Pulmonary artery endothelial cell (primary cell): Measurements from ENCODE around the gene COPA. TPM values are rescaled to one million over a fixed set of nuclear protein-coding genes. Genes with fewer than 3 reads are reported as not detected.
"Not testable (repeated sequence)": the region's sequence is repeated elsewhere in the genome, so short reads cannot be mapped to it uniquely, and the experiment has no call there.

Experiments
- DNase-seq: peaks from one replicate; pipeline ENCODE4 v3.0.0-alpha.2; 2011; ENCODE audit warnings: low read depth, low spot score
- total RNA-seq: library from RNA; depleted of rRNA; stranded (reverse); fragments of >200 nt; gene quantifications from 2 replicates; pipeline ENCODE4 v1.2.3, GENCODE V29; 2014

The COPA gene
- total RNA-seq, 1 donor from 2014 or later = 334 TPM

DNA sequence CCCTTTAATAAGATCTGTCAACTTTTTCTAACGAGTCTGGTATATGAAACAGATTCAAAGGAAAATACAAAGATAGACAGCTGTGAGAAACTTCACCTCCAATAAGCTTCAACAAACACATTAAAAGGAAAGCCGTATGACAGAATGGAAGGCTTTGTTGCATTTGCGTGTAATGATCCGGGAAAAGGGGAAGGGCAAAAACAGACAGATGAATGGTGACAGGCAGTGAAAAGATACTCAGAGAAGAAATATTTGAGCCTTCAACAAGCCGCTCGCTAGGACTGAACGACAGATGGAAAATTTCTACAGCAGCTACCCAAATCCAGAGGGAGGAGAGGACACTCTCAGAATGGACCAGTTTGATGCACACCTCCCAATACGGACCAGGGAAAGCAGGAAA, 14.9 kb downstream of the COPA start:
- DNase-seq = no peak

DNA sequence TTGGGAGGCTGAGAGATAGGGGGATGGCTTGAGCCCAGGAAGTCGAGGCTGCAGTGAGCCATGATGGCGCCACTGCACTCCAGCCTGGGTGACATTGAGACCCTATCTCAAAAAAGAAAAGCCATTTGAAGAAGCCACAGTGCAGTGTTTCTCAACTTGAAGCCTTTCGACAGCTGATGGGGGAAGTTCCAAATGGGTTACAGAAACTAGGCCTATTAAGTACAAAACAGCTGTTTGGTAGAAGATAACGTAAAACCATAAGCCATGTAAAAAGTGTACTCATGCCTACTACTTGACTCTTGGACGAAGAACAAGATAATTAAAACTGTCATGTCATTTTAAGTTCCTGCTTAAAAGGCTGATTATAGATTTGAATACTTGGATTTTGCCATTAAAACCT, 16.6 kb downstream of the COPA start:
- no peak for DNase-seq

DNA sequence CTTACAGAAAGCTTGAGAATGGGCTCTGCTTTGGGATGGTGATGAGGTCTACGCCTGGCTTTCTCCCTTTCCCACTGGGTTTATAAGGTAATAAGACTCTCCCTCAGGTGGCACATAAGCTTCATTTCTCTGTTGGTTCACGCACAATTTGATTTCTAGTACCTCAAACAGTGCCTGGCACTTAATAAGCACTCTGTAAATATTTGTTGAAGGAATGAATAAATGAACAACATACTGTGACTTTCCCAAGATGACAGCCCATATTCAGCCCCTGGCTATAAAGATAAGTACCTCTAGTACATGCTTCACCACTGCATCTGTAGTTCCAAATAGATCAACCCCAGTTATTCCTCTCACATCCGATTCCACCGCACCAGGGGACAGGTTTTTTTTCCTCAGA, 17.8 kb downstream of the COPA start:
- no peak for DNase-seq

DNA sequence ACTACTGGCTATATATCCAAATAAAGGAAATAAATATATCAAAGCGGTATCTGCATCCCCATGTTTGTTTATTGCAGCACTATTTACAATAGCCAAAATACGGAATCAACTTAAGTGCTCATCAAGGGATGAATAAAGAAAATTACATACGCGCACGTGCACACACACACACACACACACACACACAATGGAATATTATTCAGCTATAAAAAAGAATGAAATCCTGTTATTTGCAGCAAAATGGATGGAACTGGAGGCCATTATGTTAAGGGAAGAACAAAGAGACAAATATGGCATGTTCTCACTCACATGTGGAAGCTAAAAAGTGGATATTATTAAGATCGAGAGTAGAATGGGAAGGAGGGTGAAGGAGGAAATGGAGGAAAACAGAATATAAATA, 20.2 kb downstream of the COPA start:
- no peak for DNase-seq

- DNase-seq = no peak
Observed at GRCh38 chr1:160315359-160315758, 27.7 kb downstream of the COPA start.

GRCh38 chr1:160309571-160309970, 33.5 kb downstream of the COPA start:
- DNase-seq = no peak

GRCh38 chr1:160309185-160309557, 33.9 kb downstream of the COPA start:
- DNase-seq = no peak

DNA sequence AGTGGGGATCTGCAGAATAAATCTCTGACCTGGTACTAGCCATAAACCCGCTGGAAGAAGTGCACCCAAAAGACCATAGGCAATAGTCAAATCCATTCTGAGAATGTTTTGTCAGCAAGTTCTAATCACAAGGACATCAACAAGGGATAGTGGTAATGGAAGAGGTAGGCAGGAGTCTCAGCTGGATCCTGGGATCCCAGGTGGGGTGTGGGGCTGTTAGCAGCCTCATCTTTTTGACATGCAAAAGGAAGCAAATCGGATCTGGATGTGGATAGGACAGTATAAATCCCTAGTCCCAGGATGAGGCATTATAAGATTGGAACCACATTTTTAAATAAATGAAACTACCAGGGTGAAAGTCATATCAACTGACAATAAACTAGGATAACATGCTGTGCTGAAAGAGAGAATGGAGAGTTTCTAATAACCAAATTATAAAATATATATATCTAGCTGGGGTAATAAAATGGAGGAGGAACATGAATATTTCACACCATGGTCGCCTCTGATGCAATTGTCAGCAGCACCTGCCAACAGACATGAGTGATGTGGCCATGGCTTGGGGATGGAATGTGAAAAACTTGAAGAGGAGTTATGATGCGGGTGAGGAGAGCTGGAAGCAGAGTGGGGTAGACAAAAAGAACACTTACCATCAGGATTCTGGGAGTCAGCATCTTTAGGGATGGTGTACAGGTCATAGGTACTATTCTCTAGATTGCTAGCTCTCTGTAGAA, 34.4 kb downstream of the COPA start:
- no peak for DNase-seq

DNA sequence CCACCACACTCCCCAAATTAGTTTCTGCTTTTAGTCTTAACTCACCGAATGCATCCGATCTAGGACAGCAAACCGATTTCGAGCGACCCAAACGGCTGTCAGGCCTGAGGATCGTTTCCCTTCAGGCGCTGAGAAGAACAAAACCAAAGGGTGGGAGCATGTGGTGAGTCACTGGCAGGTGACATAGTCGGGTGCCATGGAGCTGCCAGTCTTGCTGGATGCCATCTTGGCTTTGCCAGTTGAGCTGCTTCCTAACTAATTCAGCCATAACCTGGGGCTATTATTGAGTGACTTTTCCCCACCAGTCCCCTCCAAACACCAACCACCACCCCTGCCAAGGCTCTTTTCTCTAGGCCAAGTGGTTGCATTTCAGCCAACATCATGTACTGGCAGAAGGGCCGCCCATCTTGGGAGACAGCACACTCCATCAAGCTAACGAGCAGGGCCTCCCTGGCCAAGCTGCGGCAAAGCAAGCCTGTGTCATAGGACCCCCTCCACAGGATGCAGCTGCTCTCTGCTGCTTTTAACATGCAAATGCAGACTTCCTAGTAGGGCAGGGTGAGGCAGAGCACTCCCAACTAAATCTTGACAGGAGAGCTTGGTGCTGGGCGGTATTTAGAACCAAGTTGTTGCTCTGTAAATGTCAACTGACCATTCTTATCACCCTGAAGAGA, 35.8 kb downstream of the COPA start:
- DNase-seq = no peak

- no peak for DNase-seq
Observed at GRCh38 chr1:160300173-160300572, 42.9 kb downstream of the COPA start.

GRCh38 chr1:160296036-160296435, 47.0 kb downstream of the COPA start:
- DNase-seq = no peak

DNA sequence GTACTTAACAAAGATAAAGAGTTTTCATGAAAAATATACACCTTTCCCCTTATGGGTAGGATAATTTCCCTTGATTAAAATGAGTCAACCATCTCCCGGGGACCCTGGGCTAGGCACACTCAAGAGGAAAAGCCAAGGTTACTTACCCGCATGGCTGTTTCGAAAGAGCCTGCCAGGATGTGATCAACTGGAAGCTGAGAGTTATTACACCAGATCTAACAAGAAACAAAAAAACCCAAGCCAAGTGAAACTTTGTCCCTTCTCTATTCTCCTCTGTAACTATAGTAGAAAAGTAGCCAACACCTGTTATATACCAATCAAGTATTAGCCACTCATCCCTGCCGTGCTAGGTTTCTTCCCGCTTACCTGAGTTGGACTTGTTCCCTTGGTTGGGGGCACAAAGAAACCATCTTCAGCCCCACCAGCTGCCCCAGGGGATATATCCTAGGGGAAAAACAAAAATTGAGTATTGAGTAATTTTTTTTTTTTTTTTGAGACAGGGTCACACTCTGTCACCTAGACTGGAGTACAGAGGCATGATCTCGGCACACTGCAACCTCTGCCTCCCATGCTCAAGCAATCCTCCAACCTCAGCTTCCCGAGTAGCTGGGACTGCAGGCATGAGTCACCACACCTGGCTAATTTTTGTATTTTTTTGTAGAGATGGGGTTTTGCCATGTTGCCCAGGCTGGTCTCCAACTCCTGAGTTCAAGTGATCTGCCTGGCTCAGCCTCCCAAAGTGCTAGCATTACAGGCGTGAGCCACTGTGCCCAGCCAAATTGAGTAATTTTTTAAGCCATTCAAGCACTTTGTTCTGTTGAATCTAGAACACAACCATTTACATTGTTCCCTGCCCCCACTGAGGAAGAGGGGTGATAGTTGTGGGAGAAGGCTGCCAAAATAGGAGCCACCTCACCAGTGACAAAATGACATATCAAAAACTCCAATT, 49.8 kb downstream of the COPA start:
- no peak for DNase-seq

GRCh38 chr1:160291248-160292220, 51.5 kb downstream of the COPA start:
- peak; percentile 33 for DNase-seq

- not testable (repeated sequence) for DNase-seq
Observed at GRCh38 chr1:160287769-160288168, 55.3 kb downstream of the COPA start.

GRCh38 chr1:160285506-160285905, 57.5 kb downstream of the COPA start:
- no peak for DNase-seq

GRCh38 chr1:160284782-160285344, 58.2 kb downstream of the COPA start, which contains the start of gene PEX19:
TSS of gene PEX19 (minus strand) at chr1:160285133. CDS start at chr1:160285124, 9 bp downstream.
- DNase-seq = peak; percentile 77

- no peak for DNase-seq
Observed at GRCh38 chr1:160284220-160284781, 58.7 kb downstream of the COPA start.

DNA sequence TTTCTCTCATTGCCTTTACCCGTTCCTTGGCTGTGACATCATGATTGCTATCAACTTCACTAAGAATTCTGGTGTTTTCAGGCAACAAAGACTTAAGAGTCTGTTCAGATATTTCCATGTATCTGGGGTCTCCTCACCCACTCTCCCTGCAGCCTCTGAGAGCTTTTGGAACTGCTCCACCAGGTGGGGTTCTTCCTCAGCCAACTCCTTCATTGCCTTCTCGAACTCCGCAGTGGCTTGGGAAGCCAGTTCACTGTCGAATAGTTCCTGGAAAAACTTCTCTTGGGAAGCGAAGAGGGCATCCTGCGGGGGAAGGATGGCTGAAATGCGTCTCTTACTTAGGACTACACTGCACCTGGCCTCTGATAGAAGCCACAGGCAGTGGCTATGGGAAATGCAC, 60.2 kb downstream of the COPA start:
- DNase-seq = no peak

DNA sequence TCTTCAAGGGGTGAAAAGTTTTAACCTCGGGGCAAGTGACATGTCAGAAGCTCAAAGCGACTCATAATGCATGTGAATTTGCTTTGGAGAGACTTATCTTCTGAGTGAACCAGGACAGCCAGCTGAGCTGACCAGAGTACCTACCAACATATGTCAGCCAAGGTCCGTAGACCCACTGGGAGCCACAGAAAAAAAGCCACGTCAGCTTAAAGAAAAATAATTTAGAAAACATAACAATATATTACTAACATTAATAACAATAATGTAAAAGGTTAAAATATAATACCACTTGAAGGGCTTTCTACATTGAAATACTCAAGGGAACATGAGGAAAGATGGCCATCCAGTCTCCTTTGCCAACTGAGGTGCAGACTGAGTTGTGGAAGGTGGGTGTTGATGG, 65.1 kb downstream of the COPA start:
- no peak for DNase-seq

DNA sequence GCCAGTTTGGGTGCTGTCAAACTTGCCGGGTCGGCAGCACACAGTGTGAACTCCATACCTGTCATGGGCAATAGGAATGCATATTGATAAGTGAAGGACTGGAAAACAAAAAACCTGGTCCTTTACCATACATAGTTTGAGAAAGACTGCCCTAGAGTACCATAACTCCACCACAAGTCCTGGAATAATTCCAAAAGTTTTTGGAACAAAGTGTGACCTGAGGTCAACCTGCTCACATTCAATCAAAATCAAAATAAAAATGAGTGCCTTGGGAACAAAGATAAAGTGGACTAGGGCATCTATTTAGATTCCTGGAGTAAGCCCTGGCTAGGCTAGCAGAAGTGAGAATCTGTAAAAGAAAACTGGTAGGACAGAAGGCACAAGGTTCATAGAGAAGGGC, 65.7 kb downstream of the COPA start:
- no peak for DNase-seq
